Astrocyte (in vitro differentiated cells and primary cell): Measurements from ENCODE around the gene TRIM8. TPM values are rescaled to one million over a fixed set of nuclear protein-coding genes. Genes with fewer than 3 reads are reported as not detected.
A peak's percentile ranks its signal among the peaks of the same experiment; 100 is the strongest.

Experiments
- DNase-seq: peaks from one replicate; pipeline ENCODE4 v3.0.0-alpha.2; 2010; ENCODE audit warnings: low read depth
- FAIRE-seq: peaks from 2 replicates; lab custom pipeline; 2011; peaks lifted over from hg19 to GRCh38; lab: Jason Lieb, UNC
- H2AFZ ChIP-seq: 2 replicates; pipeline ENCODE4 v1.6.0; 2012; ENCODE audit warnings: low read depth, low read length, inconsistent platforms
- H3K27ac ChIP-seq: 2 replicates; pipeline ENCODE4 v1.5.1; 2011; ENCODE audit warnings: low read depth, low read length, inconsistent platforms
- H3K27me3 ChIP-seq: 2 replicates; pipeline ENCODE4 v1.6.0; 2011; ENCODE audit warnings: low read length, inconsistent platforms; ENCODE audit not compliant: insufficient read depth
- H3K36me3 ChIP-seq: 2 replicates; pipeline ENCODE4 v1.5.1; 2011; ENCODE audit warnings: low read length, inconsistent platforms; ENCODE audit not compliant: insufficient read depth
- H3K4me1 ChIP-seq: 2 replicates; pipeline ENCODE4 v1.5.1; 2011; ENCODE audit warnings: low read length, inconsistent platforms; ENCODE audit not compliant: insufficient read depth
- H3K4me2 ChIP-seq: 2 replicates; pipeline ENCODE4 v1.6.0; 2012; ENCODE audit warnings: low read length, inconsistent platforms
- H3K4me3 ChIP-seq: 2 replicates; pipeline ENCODE4 v1.5.1; 2011; ENCODE audit warnings: low read depth, mild to moderate bottlenecking, low read length, inconsistent platforms; ENCODE audit not compliant: insufficient read depth
- H3K79me2 ChIP-seq: 2 replicates; pipeline ENCODE4 v1.6.0; 2012; ENCODE audit warnings: mild to moderate bottlenecking, low read length, inconsistent platforms; ENCODE audit not compliant: insufficient read depth
- H3K9ac ChIP-seq: 2 replicates; pipeline ENCODE4 v1.6.0; 2012; ENCODE audit warnings: mild to moderate bottlenecking, low read length, inconsistent platforms
- H3K9me3 ChIP-seq: 2 replicates; pipeline ENCODE4 v1.5.1; 2012; ENCODE audit warnings: low read depth, mild to moderate bottlenecking, low read length, inconsistent platforms; ENCODE audit not compliant: insufficient read depth
- H4K20me1 ChIP-seq: 2 replicates; pipeline ENCODE4 v1.6.0; 2012; ENCODE audit warnings: low read length, inconsistent platforms; ENCODE audit not compliant: insufficient read depth
- H3K27ac Mint-ChIP-seq: one replicate; pipeline ENCODE4 v1.8.0; 2021; ENCODE audit warnings: mild to moderate bottlenecking, mixed read lengths; ENCODE audit not compliant: unreplicated experiment
- H3K27me3 Mint-ChIP-seq: one replicate; pipeline ENCODE4 v1.8.0; 2021; ENCODE audit warnings: low read depth, mixed read lengths; ENCODE audit not compliant: unreplicated experiment
- H3K36me3 Mint-ChIP-seq: one replicate; pipeline ENCODE4 v1.8.0; 2021; ENCODE audit warnings: low read depth, mixed read lengths; ENCODE audit not compliant: unreplicated experiment
- H3K4me1 Mint-ChIP-seq: one replicate; pipeline ENCODE4 v1.8.0; 2021; ENCODE audit warnings: low read depth, mixed read lengths; ENCODE audit not compliant: unreplicated experiment
- H3K4me3 Mint-ChIP-seq: one replicate; pipeline ENCODE4 v1.8.0; 2021; ENCODE audit warnings: mild to moderate bottlenecking, moderate library complexity, mixed read lengths; ENCODE audit not compliant: unreplicated experiment
- H3K9me3 Mint-ChIP-seq: one replicate; pipeline ENCODE4 v1.8.0; 2021; ENCODE audit warnings: mild to moderate bottlenecking, mixed read lengths; ENCODE audit not compliant: unreplicated experiment
- EZH2 ChIP-seq: IDR thresholded peaks from 2 replicates; pipeline ENCODE4 v1.6.1; 2012; ENCODE audit warnings: mild to moderate bottlenecking, low read length, inconsistent platforms; ENCODE audit not compliant: insufficient read depth
- total RNA-seq: library from RNA; stranded (reverse); gene quantifications from 2 replicates; pipeline ENCODE4 v1.2.1, GENCODE V29; 2021
- TF ChIP-seq, protein P1 (sequence below): IDR thresholded peaks from 2 replicates; pipeline ENCODE4 v1.5.1; 2011; ENCODE audit warnings: low read depth, mild to moderate bottlenecking, inconsistent platforms, low read length, moderate library complexity; ENCODE audit not compliant: insufficient read depth

Gene TRIM8
- total RNA-seq, 1 donor from 2014 or later = 117 TPM

DNA sequence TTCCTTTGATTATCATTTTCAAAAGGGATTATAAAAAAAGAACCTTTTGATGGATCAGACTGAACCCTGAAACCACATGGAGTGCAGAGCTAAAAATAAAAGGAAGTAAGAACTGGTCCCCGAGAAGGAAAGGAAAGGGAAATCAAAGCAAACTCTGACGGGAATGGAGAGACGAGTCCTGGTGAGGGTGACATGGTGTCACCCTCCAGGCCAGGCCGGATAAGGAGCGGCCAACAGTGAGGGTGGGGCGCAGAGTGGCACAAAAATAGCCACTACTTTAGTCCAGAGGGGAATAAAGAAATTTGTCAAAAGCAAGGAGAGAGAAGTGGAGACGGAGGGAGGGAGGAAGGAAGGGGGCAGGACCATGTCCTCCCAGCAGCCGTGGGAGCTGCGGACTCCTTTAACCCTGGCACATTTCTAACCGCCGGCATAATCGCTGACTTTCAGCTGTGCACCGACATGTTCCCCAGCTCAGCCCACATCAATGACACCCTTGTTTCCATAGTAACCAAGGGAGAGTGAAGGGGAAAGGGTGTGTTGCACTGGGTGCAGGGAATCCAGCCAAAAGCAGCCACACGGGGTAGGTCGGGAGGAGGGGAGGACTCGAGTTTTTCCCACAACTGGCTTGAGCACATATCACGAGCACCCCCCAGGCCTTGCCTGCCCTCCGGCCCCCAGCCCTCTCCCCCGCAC lies 29.7 kb downstream of the TRIM8 start:
- Histone ChIP-seq H3K9me3 (no peaks in the 10 kb centered on the region), H3K4me2 (peak overlapping the region; percentile 83), H3K4me1 (peaks cover 38% of the 10 kb centered on the region), H3K36me3 (no peaks in the 10 kb centered on the region), H3K9ac (peak overlapping the region; percentile 78), H3K4me3 (no peak overlapping the region), H3K79me2 (no peaks in the 10 kb centered on the region), H3K27me3 (no peaks in the 10 kb centered on the region), H4K20me1 (no peaks in the 10 kb centered on the region), H3K27ac (peak overlapping the region; percentile 40), H2AFZ (peak overlapping the region; percentile 58)
- H3K9me3 Mint-ChIP-seq = no peaks in the 10 kb centered on the region
- no peak for TF ChIP-seq EZH2
- TF ChIP-seq, protein P1, sequence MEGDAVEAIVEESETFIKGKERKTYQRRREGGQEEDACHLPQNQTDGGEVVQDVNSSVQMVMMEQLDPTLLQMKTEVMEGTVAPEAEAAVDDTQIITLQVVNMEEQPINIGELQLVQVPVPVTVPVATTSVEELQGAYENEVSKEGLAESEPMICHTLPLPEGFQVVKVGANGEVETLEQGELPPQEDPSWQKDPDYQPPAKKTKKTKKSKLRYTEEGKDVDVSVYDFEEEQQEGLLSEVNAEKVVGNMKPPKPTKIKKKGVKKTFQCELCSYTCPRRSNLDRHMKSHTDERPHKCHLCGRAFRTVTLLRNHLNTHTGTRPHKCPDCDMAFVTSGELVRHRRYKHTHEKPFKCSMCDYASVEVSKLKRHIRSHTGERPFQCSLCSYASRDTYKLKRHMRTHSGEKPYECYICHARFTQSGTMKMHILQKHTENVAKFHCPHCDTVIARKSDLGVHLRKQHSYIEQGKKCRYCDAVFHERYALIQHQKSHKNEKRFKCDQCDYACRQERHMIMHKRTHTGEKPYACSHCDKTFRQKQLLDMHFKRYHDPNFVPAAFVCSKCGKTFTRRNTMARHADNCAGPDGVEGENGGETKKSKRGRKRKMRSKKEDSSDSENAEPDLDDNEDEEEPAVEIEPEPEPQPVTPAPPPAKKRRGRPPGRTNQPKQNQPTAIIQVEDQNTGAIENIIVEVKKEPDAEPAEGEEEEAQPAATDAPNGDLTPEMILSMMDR = no peak
- DNase-seq = peak; percentile 71
- H3K36me3 Mint-ChIP-seq = no peaks in the 10 kb centered on the region
- no peak for FAIRE-seq
- H3K4me1 Mint-ChIP-seq = peaks cover 62% of the 10 kb centered on the region
- H3K4me3 Mint-ChIP-seq = peak overlapping the region; percentile 11
- H3K27ac Mint-ChIP-seq = peak overlapping the region; percentile 90
- no peaks in the 10 kb centered on the region for H3K27me3 Mint-ChIP-seq

DNA sequence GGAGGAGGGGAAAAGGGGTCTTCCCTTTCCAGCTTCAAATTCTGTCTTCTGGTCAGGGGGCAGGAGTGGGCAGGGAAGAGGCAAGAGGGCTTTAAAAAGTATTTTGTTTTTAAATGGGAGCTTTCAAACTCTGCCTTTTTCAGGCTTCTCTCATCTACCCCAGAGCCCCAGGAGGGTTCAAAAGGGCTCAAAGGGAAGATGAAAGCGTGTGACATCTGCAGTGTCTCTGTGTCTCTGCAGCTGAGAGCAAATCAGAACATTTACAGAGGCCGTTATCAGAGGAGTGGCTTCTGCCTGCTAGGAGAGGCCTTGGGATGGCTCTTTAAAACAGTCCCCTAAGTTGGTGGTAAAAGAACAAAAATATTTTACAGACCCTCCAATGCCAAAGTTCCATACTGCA lies 30.3 kb downstream of the TRIM8 start:
- H3K27me3 ChIP-seq = no peaks in the 10 kb centered on the region
- peak overlapping the region; percentile 40 for H3K27ac ChIP-seq
- H3K4me3 Mint-ChIP-seq = peak overlapping the region; percentile 15
- H3K36me3 ChIP-seq = no peaks in the 10 kb centered on the region
- TF ChIP-seq EZH2 = no peak
- TF ChIP-seq, protein P1 = no peak
- FAIRE-seq = no peak
- H2AFZ ChIP-seq = no peak overlapping the region
- H3K9me3 Mint-ChIP-seq = no peaks in the 10 kb centered on the region
- no peak for DNase-seq
- H3K4me1 Mint-ChIP-seq = peaks cover 65% of the 10 kb centered on the region
- H4K20me1 ChIP-seq = no peaks in the 10 kb centered on the region
- H3K9me3 ChIP-seq = no peaks in the 10 kb centered on the region
- no peak overlapping the region for H3K4me3 ChIP-seq
- no peaks in the 10 kb centered on the region for H3K27me3 Mint-ChIP-seq
- peaks cover 38% of the 10 kb centered on the region for H3K4me1 ChIP-seq
- peak overlapping the region; percentile 83 for H3K4me2 ChIP-seq
- H3K27ac Mint-ChIP-seq = peak overlapping the region; percentile 100
- peak overlapping the region; percentile 78 for H3K9ac ChIP-seq
- no peaks in the 10 kb centered on the region for H3K36me3 Mint-ChIP-seq
- no peaks in the 10 kb centered on the region for H3K79me2 ChIP-seq
